ENCODE data around the gene TRAP1.

TRAP1 gene

DNA sequence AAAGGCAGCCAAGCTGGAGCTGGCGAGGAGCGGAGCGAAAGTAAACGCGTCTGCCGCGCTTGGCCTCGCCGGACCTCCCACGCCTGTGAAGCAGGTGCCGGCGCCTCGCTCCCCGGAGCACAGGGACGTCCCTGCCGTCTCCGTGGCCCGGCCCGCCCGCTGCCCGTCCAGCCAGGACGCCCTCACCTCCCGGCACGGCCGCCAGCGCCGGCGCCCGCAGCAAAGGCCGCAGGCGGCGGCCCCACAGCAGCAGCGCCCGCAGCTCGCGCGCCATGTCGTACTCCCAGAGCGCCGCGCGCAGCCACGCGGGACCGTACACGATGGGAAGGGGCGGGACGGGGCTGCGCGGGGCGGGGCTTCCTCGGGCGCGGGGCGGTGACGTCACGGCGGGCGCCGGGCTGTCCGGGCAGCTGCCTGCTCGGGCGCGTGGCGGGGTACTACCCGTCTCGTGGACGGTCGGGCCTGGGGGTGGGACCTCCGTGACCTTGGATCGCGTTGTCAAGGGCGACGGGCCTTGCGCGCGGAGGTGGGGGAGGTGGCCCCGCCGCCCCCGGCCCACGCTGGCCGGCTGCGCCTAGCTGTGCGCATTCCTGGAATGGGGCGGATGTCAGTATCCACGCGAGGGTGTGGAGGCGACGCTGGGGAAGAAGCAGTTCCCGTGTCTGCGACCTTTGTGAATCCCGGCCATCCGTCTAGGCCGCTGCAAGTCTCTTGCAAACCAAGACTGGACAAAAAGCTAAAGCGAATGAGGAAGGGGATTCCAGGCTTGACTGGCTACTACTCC lies at the start of gene TRAP1:
Gene TRAP1, minus strand, starts transcription at position 290 of the 784 bp plus-strand sequence. Its CDS starts 16 bp downstream, at position 274.
- peak; percentile 88 for DNase-seq

DNA sequence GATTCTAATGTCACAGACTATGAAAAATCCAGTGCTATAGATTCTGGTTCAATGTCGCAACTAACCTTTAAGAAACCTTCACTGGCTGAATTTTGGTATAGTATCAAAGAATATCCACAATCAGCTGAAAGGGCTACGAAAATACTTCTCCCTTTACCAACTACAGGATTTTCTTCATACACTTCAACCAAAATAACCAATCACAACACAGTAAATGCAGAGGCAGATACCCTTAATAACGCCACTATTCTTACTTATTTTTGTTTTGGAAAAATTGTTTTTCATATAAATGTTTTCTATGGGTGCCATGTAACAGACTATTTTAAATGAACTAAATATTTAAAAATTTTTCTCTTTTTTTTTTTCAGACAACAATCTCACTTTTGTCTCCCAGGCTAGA lies 48.9 kb upstream of the TRAP1 start:
- DNase-seq, result no peak

DNA sequence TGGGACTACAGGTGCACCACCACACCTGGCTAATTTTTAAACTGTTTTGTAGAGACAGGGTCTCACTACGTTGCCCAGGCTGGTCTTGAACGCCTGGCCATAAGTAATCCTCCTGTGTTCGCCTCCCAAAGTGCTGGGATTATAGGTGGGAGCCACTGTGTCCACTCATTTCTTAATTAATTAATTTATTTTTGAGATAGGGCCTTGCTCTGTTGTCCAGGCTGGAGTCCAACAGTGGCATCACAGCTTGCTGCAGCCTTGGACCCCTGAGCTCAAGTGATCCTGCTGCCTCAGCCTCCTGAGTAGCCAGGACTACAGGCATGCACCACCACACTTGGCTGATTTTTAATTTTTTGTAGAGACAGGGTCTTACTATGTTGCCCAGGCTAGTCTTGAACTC lies 47.1 kb upstream of the TRAP1 start:
- DNase-seq, result no peak

DNA sequence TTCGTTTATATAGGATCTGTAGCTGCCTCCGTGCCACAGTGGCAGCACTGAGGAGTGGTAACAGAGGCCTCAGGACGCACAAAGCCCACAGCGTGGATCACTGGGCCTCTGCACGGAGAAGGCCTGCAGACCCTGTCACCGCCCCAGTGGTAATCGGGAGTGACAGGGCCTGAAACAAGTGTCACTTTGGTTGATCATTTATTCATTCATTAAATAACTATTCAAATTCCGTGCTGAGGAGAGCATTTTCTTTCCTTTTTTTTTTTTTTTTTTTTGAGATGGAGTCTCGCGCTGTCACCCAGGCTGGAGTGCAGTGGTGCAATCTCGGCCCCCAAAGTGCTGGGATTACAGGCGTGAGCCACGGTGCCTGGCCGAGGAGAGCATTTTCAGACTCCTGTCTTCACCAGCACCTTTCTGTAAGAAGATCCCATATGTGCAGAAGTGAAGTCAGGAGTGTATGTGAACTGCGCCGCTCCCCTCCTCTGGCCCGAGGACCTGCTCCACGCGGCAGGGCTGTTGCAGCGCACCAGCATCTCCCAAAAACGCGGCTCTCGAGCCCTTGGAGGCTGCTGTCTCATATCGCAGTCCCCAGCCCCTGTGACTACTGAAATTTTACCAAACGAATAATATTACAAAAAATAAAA lies 44.9 kb upstream of the TRAP1 start:
- DNase-seq, result no peak

DNA sequence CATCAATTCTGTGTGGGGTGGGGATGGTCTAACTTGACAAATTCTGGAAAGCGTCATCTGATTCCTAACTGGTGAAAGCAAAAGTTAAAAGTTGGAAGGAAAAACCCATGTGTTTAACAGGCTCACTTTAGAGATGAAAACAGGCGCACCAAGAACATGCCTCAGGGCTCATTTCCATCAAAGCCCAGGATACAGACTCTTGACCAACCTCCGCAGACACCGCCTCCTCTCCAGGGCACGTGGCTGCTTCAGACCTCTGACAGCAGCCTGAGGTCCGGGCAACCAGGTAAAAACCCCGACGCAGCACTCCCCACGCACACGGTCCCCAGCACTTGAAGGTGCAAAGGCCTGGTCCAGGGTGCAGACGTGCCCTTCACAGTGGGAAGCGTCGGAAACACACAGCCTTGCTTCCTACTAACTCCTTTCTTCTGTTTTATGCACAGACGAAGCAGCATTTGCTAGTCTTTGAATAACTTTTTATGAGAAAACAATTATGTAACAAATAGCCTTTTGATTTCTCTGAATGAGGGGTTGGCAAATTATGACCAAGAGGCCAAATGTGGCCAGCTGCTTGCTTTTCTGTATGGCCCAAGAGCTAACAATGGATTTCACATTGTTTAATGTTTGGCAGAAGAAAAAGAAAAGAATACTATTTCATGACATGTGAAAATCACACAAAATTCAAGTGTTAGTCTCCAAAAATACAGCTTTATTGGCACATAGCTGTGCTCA lies 44.2 kb upstream of the TRAP1 start:
- no peak for DNase-seq

DNA sequence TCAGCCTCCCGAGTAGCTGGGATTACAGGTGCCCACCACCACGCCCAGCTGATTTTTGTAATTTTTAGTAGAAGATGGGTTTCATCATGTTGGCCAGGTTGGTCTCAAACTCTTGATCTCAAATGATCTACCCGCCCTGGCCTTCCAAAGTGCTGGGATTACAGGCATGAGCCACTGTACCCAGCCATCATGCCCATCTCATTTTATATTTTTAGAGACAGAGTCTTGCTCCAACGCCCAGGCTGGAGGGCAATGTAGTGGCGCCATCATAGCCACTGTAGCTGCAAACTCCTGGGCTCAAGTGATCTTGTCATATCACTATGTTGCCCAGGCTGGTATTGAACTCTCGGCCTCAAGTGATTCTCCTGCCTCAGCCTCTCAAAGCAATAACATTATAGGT lies 43.2 kb upstream of the TRAP1 start:
- DNase-seq, result no peak

DNA sequence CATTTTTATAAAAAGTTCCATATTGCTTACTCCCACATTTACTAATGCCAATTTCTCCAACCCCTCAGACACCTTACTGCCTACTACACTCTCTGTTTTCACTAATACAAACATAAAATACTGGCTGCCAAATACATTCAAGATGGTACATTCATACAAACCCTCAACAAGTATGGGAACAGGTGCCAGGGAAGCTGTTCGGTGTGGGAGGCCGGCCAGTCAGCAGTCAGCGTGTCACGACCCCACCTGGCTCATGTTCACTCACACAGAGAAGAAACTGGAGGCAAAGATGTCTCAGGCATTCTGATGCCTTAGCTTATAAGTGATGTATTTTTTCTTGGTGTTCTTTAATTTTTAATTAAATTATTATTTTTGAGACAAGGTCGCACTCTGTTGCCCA lies 42.4 kb upstream of the TRAP1 start:
- DNase-seq, result no peak

DNA sequence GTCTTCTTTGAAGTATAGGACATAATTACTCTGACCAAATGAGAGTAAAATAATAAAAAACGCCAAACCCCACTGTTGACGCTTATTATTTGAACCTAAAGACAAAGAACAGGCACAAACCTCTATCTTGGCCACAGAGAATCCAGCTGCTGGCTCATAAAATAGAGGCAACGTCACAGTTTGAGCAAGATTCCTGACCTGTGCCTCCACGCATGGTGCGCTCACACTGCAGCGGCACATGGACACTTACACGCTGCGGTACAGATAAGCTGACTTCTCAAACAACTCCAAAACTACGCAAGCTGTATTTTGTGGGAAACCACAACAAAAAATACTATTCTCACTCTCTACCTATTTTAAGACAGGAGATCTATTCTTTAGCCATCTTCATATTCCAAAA lies 38.8 kb upstream of the TRAP1 start:
- no peak for DNase-seq

DNA sequence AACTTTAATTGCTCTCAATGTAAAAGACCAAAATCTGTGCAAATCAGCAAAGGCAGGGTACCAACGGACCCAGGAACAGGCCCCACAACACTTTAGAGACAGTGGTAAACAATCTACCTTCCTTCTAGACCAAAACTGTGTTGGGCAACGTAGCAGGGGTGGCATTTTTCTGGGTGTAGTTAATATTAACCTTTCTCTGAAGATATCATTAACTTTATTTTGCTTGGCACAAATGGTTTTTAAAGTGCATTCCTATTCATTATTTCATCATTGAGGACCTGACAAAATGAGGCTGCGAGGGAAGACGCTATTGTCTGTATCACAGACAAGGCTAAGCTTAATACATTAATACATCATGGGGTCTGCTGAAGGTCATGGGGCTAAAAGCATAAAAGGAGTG lies 37.9 kb upstream of the TRAP1 start:
- no peak for DNase-seq

DNA sequence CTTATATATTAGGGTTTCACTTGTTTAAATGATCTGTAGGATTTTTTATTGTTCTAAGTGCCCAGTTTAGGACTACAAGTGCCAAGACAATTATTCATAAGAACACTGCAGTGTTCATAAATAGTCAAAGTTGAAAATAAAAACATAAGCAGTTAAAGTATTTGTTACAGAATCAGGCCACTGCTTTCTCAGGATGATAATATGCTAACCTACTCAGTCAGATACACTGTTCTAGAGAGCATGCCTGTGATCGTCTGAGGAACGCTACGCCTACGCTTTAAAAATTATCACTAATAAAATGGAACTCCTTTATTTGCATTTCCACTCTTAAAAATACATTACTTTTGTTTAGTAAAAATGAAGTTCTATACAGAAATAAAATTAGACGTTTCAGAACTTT lies 37.4 kb upstream of the TRAP1 start:
- DNase-seq, result no peak

DNA sequence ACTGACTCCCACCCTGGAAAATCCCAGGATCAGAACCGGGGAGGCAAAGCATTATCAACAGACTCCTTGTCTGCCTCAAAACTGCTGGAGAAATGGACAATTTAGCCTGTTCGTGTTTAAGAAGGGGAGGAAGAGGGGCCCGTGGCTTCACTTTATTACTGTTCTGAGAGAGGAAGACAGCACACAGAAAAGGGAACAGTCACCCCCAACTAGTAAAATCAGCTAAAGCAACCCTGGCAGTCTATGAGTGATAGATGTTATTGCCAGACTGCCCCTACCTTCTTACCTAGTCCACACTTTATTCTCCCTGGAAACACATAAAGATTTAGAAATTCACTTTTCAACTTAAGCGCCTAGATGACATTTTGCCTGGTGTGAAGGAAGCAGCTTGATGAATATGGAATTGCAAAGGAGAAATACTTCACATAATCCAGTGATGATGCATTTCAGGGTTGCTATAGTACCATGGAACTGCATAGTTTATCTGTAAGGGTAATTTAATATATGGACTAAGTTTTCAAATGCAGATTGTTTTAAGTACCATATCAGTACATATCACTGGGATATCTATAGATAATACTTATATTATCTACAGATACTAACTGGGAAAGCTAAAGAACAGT lies 36.9 kb upstream of the TRAP1 start:
- no peak for DNase-seq

DNA sequence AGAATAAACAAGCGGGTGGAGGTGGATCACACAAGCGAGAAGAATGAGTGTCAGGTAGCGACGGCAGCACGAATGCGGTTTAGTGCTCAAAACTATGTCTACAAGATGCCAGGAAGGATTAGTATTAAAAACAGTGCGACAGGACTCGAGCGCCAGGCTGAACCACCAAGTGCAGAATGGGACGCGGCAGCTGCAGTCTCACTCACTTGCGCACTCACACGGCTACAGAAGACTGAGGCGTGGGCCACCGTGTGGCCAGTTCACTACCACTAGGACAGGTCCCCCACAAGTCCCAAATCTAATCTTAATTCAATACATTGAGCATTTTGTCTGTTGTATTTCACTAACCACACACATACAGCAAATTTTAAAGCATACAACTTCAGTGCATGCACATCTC lies 35.7 kb upstream of the TRAP1 start:
- DNase-seq, result no peak

DNA sequence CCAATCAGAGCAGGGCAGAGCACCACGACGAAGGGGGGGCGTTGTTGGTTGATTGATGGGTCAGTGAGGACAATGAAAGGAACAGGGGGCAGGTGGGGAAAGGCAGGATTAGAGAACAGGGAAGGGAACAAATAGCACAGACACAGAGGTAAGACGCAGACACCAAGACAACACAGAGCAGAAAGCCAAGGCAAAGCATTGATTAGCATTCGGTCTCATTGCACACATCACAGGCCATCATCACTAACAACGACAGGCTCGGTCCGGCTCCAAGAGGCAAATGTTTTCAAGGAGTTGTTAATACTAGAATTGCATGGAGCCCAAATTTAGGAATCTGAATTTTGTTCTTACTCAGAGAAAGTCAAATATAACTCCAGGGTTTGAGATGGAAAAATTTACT lies 34.6 kb upstream of the TRAP1 start:
- no peak for DNase-seq

DNA sequence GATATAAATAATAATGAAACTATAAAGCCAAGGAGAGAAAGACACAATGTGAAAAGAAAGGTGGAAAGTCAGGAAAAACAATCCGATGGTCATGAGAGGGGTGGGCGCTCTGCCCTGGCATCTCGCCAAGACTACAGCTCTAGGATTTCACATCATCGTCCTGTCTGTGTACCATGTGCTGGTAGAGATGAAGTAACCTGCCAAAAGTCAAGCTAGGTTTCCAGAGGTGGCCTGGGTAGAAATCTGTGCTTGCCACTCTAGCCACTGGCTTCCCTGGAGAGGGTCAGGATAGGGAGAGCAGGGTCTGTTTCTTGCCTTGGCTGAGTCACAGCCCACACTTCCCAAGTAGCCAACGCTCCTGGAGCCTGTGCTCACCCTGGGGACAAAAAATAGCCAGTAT lies 31.0 kb upstream of the TRAP1 start:
- DNase-seq, result no peak

DNA sequence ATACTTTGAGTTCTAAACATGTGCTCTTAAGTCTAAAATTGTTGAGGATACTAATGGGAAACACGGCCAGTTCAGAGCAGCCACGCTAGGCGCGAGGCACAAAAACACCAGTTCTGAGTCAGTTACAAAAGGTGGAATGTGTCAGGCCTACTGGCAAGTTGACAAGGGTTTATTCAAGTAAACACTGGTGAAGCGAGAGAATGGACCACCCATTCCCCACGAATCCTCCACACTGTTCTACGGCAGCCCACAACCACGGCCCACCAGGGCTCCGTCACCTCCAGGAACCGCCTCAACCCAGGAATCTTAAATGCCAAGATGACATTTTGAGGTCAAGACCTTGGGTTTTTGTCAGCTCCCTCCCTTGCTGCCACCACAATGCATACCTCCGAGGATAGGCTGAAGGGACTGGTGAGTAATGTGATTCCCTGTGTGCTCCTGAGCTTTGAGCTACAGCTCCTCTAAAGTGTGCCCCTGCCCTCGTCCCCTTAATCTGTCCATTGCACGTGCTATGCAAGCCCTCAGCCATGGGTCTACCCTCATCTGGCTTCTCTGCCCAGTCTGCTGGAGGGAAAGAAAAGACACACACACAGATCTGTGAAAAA lies 28.5 kb upstream of the TRAP1 start:
- DNase-seq, result no peak

DNA sequence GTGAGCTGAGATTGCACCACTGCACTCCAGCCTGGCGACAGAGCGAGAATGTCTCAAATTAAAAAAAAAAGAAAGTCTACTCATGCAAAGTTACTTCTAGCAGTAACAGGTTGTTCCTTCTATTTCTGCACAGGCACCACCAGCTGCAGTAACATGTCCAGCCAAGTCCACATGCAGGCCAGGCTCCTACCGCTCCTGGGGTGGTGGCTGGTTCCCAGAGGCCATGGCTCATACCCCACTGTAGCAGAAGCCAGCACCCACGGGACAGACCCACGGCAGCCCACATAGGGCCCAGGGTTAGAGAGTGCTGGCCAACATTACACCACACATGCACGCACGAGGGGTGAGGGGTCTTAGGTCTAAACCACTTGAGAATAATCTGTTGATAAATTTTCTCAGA lies 26.7 kb upstream of the TRAP1 start:
- no peak for DNase-seq

DNA sequence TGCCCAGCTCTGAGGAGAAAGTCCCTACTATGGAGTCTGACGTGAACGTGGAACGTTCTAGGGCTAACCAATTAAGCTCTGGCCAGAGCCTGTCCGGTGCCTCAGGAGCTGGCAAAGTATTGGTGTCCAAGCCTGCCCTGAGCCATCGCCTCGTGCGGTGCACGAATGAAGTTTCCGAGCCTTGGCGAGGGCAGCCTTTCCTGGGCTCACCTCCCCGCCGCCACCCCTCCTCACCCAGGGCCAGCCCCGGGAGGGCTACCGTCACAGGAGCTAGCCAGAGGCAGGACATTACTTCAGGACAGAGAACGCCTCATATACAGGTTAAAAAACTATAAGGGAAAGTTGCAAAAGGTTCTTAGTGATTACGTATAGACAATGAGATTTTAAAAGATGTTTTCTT lies 23.6 kb upstream of the TRAP1 start:
- DNase-seq, result no peak

DNA sequence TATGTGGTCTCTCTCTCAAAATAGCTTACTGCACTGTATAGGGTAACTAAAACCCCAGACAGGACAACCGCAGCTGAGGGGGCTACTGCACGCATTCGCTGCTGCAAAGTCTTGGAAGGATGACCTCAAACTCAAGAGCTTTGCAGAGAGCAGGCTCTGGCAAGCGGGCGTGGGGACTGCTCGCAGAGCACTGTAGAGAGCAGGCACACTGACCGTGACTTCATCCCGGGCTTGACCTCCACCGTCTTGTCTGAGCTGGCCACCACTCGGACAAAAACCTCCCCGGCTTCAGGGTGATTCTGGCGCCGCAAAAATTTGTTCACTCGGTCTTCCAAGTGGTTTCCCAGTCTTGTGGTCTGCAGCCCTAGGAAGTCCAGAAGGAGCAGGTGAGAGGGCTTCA lies 22.9 kb upstream of the TRAP1 start:
- DNase-seq, result no peak

DNA sequence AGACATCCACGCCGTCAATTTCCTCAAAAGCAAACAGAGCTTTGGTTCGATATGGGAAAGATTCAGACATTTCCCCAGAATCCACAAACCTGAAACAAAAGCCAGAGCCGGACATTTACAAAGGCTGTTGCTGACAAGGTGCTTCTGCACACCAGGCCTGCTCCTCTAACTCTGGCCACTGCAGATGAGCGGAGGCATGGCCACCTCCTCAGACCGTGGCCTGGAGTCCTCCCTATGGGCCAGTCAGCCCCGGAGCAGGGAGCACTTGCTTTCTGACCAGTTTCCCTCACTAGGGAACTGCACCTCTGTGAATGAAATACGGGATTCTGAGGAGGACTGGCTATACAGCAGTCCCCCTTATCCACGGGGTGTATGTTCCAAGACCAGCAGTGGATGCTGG lies 22.3 kb upstream of the TRAP1 start:
- DNase-seq, result no peak

DNA sequence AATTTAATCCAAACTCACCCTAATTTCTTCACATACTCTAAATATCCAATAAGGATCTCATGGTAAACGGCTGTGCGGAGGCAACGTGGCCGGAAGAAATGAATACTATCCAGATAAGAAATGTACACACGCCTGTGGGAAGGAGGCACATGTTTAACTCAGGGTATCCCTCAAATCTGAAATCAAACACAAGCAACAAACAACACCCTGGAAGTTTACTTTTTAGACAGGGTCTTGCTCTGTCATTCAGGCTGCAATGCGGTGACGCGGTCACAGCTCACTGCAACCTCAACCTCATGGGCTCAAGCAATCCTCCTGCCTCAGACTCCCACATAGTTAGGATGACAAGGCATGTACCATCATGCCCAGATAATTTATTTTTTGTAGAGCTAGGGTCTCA lies 21.2 kb upstream of the TRAP1 start:
- DNase-seq, result no peak

DNA sequence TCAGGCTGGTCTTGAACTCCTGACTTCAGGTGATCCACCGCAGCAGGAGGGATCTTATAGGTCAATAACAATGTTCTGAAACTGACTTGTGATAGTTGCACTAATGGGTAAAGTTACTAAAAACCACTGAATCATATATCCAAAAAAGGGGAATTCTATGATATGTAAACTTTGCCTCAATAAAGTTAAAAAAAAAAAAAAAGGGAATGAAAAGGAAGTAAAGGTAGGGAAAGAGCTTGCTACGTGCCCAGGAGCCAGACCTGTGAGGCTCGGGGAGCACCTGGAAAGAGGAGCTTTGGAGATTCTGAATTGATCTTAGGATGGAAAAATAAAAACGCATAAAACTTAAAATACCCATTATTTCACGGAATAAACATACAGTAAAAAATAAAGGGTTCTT lies 20.8 kb upstream of the TRAP1 start:
- DNase-seq, result no peak

DNA sequence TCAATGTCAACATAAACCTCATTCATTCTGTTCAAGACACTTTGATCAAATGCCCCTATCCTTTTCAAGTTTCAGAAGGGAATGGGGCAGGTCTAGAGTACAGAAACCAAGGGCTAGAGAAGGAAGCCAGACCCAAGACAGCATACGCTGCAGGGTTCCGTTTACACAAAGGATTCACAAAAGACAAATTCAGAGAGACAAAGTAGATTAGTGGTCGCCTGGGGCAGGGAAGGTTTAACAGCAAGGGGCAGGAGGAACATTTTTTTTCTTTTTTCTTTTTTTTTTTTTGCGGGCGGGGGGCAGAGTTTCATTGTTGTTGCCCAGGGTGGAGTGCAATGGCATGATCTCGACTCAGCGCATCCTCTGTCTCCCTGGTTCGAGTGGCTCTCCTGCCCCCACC lies 19.9 kb upstream of the TRAP1 start:
- no peak for DNase-seq

DNA sequence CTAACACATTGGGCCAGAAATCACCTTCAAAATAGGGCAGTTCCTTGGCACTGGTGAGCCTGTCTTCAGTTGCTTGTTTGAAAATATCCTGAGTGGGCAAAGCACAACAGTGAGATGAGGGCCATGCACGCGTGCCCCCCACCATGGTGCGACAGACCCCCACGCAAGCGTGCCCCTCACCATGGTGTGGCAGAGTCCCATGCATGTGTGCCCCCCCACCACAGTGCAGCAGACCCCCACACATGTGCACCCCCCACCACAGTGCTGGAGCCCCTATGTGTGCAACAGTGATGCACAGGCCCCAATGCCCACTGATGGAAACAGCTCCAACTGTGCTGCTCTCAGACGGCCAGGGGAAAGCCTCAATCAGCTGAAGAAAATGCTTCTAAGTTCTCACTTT lies 18.8 kb upstream of the TRAP1 start:
- no peak for DNase-seq
